Neutrophil (primary cell): Measurements from ENCODE around the gene OR10H5.
"Not testable (repeated sequence)": the region's sequence is repeated elsewhere in the genome, so short reads cannot be mapped to it uniquely, and the experiment has no call there.

ENCODE experiments used
- H3K27ac ChIP-seq: fragments of 200-600 bp; sonication (generic); 2 replicates; pipeline ENCODE4 v1.5.1; 2016; ENCODE audit warnings: mild to moderate bottlenecking, moderate library complexity
- H3K27me3 ChIP-seq: fragments of 200-600 bp; sonication (generic); 2 replicates; pipeline ENCODE4 v1.6.0; 2016; ENCODE audit warnings: mild to moderate bottlenecking
- H3K36me3 ChIP-seq: fragments of 200-600 bp; sonication (generic); 2 replicates; pipeline ENCODE4 v1.5.1; 2017
- H3K4me1 ChIP-seq, 2 experiments: fragments of 200-600 bp in 1 of 2; sonication (generic) in 1 of 2; 1 replicate in 1 of 2; 2 replicates in 1 of 2; pipeline versions ENCODE4 v1.5.1 to v1.6.1; 2013 to 2016; ENCODE audit warnings: low read depth in 1 of 2, low read length in 1 of 2, mild to moderate bottlenecking in 1 of 2, moderate library complexity in 1 of 2; ENCODE audit not compliant: control insufficient read depth in 1 of 2, insufficient read depth in 1 of 2
- H3K4me3 ChIP-seq, 2 experiments: fragments of 200-600 bp in 1 of 2; sonication (generic) in 1 of 2; 1 replicate in 1 of 2; 2 replicates in 1 of 2; pipeline ENCODE4 v1.5.1; 2013 to 2016; ENCODE audit warnings: low read depth in 1 of 2, low read length in 1 of 2, mild to moderate bottlenecking in 1 of 2, moderate library complexity in 1 of 2
- H3K9me3 ChIP-seq: fragments of 200-600 bp; sonication (generic); 2 replicates; pipeline ENCODE4 v1.5.1; 2016
- CTCF ChIP-seq: fragments of 200-600 bp; sonication (generic); IDR thresholded peaks from 2 replicates; pipeline ENCODE4 v1.5.1; 2016; ENCODE audit warnings: antibody characterized with exemption

The OR10H5 gene

GRCh38 chr19:15788594-15789270 is 1.3 kb downstream of the OR10H5 start:
- Histone ChIP-seq H3K27ac (no peak overlapping the region), H3K36me3 (no peaks in the 10 kb centered on the region), H3K4me3 (no peak overlapping the region), H3K27me3 (peaks cover 42% of the 10 kb centered on the region), H3K9me3 (no peaks in the 10 kb centered on the region), H3K4me1 (no peaks in the 10 kb centered on the region)
- TF ChIP-seq CTCF, result no peak

- no peak overlapping the region for H3K27ac ChIP-seq
- TF ChIP-seq CTCF, result no peak
- no peaks in the 10 kb centered on the region for H3K36me3 ChIP-seq
- no peaks in the 10 kb centered on the region for H3K9me3 ChIP-seq
- H3K27me3 ChIP-seq, result peaks cover 42% of the 10 kb centered on the region
- H3K4me3 ChIP-seq, result no peak overlapping the region
- no peaks in the 10 kb centered on the region for H3K4me1 ChIP-seq
Measured at GRCh38 chr19:15790096-15790495, 2.6 kb downstream of the OR10H5 start.

- H3K27ac ChIP-seq, H3K4me3 ChIP-seq, H3K9me3 ChIP-seq, H3K36me3 ChIP-seq, H3K4me1 ChIP-seq: not testable (repeated sequence)
- H3K27me3 ChIP-seq, result peaks cover 20% of the 10 kb centered on the region
Measured at GRCh38 chr19:15794279-15794678, 6.8 kb downstream of the OR10H5 start.

GRCh38 chr19:15810335-15810734 is 22.9 kb downstream of the OR10H5 start:
- peaks cover 22% of the 10 kb centered on the region for H3K27me3 ChIP-seq
- no peaks in the 10 kb centered on the region for H3K4me1 ChIP-seq
- no peaks in the 10 kb centered on the region for H3K9me3 ChIP-seq
- no peaks in the 10 kb centered on the region for H3K36me3 ChIP-seq
- TF ChIP-seq CTCF, result no peak
- no peak overlapping the region for H3K4me3 ChIP-seq
- no peak overlapping the region for H3K27ac ChIP-seq

GRCh38 chr19:15811476-15811875 is 24.0 kb downstream of the OR10H5 start:
- no peaks in the 10 kb centered on the region for H3K36me3 ChIP-seq
- no peaks in the 10 kb centered on the region for H3K4me1 ChIP-seq
- no peak overlapping the region for H3K4me3 ChIP-seq
- H3K27me3 ChIP-seq, result peaks cover 22% of the 10 kb centered on the region
- H3K27ac ChIP-seq, result no peak overlapping the region
- TF ChIP-seq CTCF, result no peak
- no peaks in the 10 kb centered on the region for H3K9me3 ChIP-seq

- H3K27me3 ChIP-seq, result peaks cover 22% of the 10 kb centered on the region
- H3K9me3 ChIP-seq, result no peaks in the 10 kb centered on the region
- no peak overlapping the region for H3K27ac ChIP-seq
- H3K4me1 ChIP-seq, result no peaks in the 10 kb centered on the region
- H3K36me3 ChIP-seq, result no peaks in the 10 kb centered on the region
- TF ChIP-seq CTCF, result no peak
- H3K4me3 ChIP-seq, result no peak overlapping the region
Measured at GRCh38 chr19:15812060-15812722, 24.7 kb downstream of the OR10H5 start.
